PFSK-1 (cell line): ENCODE results near the gene KCTD11.

Experiments
- FOXP2 ChIP-seq: optimal IDR thresholded peaks from 2 replicates; pipeline ENCODE3; 2011; ENCODE audit warnings: borderline replicate concordance, control low read depth, inconsistent platforms; ENCODE audit not compliant: insufficient read depth; ENCODE audit errors: extremely low read length, extremely low read depth
- POLR2AphosphoS5 ChIP-seq: IDR thresholded peaks from 2 replicates; pipeline ENCODE4 v1.6.1; 2012; ENCODE audit warnings: low read depth, mild to moderate bottlenecking, control low read depth, low read length, moderate library complexity
- REST ChIP-seq, 2 experiments: IDR thresholded peaks; 2 replicates each; pipeline versions ENCODE4 v1.6.1 to v1.8.0; 2011 to 2012; ENCODE audit warnings: low read depth in 2 of 2, low read length in 2 of 2, control low read depth in 1 of 2, inconsistent platforms in 1 of 2, mild to moderate bottlenecking in 1 of 2, moderate library complexity in 1 of 2; ENCODE audit not compliant: insufficient read depth in 1 of 2
- SIN3A ChIP-seq: IDR thresholded peaks from 2 replicates; pipeline ENCODE4 v1.6.1; 2012; ENCODE audit warnings: mild to moderate bottlenecking, low read length, moderate library complexity, borderline replicate concordance; ENCODE audit not compliant: insufficient read depth
- TAF1 ChIP-seq: IDR thresholded peaks from 2 replicates; pipeline ENCODE4 v1.6.1; 2012; ENCODE audit warnings: low read length, control low read depth, borderline replicate concordance; ENCODE audit not compliant: insufficient read depth

The KCTD11 gene

GRCh38 chr17:7318121-7318860 is 33.7 kb upstream of the KCTD11 start:
- TF ChIP-seq FOXP2 (no peak), REST (IDR thresholded peaks at IDR 0.05; ENCODE audit: insufficient read depth in 1 of 2, low read depth in 2 of 2, low read length in 2 of 2) (no peak), SIN3A (no peak), TAF1 (no peak), POLR2AphosphoS5 (no peak)

- no peak for TF ChIP-seq REST (IDR thresholded peaks at IDR 0.05; ENCODE audit: insufficient read depth in 1 of 2, low read depth in 2 of 2, low read length in 2 of 2)
- TF ChIP-seq TAF1 = no peak
- no peak for TF ChIP-seq POLR2AphosphoS5
- TF ChIP-seq FOXP2 = no peak
- TF ChIP-seq SIN3A = no peak
Observed at GRCh38 chr17:7321466-7321865, 30.5 kb upstream of the KCTD11 start.

- TF ChIP-seq POLR2AphosphoS5 (no peak), FOXP2 (no peak), SIN3A (no peak), REST (IDR thresholded peaks at IDR 0.05; ENCODE audit: insufficient read depth in 1 of 2, low read depth in 2 of 2, low read length in 2 of 2) (no peak), TAF1 (no peak)
Observed at GRCh38 chr17:7322520-7323194, 29.3 kb upstream of the KCTD11 start.

- TF ChIP-seq POLR2AphosphoS5 (no peak), SIN3A (no peak), FOXP2 (no peak), REST (IDR thresholded peaks at IDR 0.05; ENCODE audit: insufficient read depth in 1 of 2, low read depth in 2 of 2, low read length in 2 of 2) (no peak), TAF1 (no peak)
Observed at GRCh38 chr17:7323731-7324437, 28.1 kb upstream of the KCTD11 start.
